Natural killer cell (primary cell): ENCODE measurements around the gene RNF121. TPM values are rescaled to one million over a fixed set of nuclear protein-coding genes. Genes with fewer than 3 reads are reported as not detected.

Experiments used
- ATAC-seq, 3 donors: fragments of 150-1000 bp in 2 of 3; fragments of 200-7000 bp in 1 of 3; cut with Tn5 transposase; 1 replicate in 1 of 3; 2 replicates in 2 of 3; pipeline ENCODE4 v1.10.0; 2021; ENCODE audit warnings: mild to moderate bottlenecking in 2 of 3, moderate library complexity in 2 of 3
- DNase-seq, 2 donors: peaks; one replicate each; pipeline versions ENCODE4 v3.0.0 to v3.0.0-alpha.2; 2013 to 2021; ENCODE audit warnings: mixed read lengths in 1 of 2
- H3K27ac ChIP-seq: one replicate; pipeline ENCODE4 v1.5.1; 2013; ENCODE audit warnings: mild to moderate bottlenecking, low read length
- H3K27me3 ChIP-seq: one replicate; pipeline ENCODE4 v1.6.1; 2013; ENCODE audit warnings: low read length; ENCODE audit not compliant: control insufficient read depth, insufficient read depth
- H3K36me3 ChIP-seq: one replicate; pipeline ENCODE4 v1.6.1; 2013; ENCODE audit warnings: low read length; ENCODE audit not compliant: control insufficient read depth, insufficient read depth
- H3K4me1 ChIP-seq: one replicate; pipeline ENCODE4 v1.6.1; 2013; ENCODE audit warnings: low read length; ENCODE audit not compliant: control insufficient read depth, insufficient read depth
- H3K4me3 ChIP-seq: one replicate; pipeline ENCODE4 v1.5.1; 2013; ENCODE audit warnings: low read length
- H3K9me3 ChIP-seq: one replicate; pipeline ENCODE4 v1.6.1; 2013; ENCODE audit warnings: low read length; ENCODE audit not compliant: control insufficient read depth, insufficient read depth
- H3K27ac Mint-ChIP-seq, 2 donors: one replicate each; pipeline ENCODE4 v1.8.0; 2022; ENCODE audit warnings: mild to moderate bottlenecking in 2 of 2, mixed read lengths in 2 of 2, moderate library complexity in 1 of 2
- H3K27me3 Mint-ChIP-seq, 2 donors: one replicate each; pipeline ENCODE4 v1.8.0; 2022; ENCODE audit warnings: low read depth in 2 of 2, mixed read lengths in 2 of 2
- H3K36me3 Mint-ChIP-seq: one replicate; pipeline ENCODE4 v1.8.0; 2022; ENCODE audit warnings: mixed read lengths
- H3K4me1 Mint-ChIP-seq, 2 donors: one replicate each; pipeline ENCODE4 v1.8.0; 2022; ENCODE audit warnings: mixed read lengths in 2 of 2
- H3K4me3 Mint-ChIP-seq: one replicate; pipeline ENCODE4 v1.8.0; 2022; ENCODE audit warnings: mild to moderate bottlenecking, moderate library complexity, mixed read lengths
- H3K9me3 Mint-ChIP-seq, 2 donors: one replicate each; pipeline ENCODE4 v1.8.0; 2022; ENCODE audit warnings: mixed read lengths in 2 of 2
- CTCF ChIP-seq: fragments of 200-600 bp; IDR thresholded peaks from one replicate; pipeline ENCODE4 v1.8.0; 2022; ENCODE audit warnings: antibody characterized with exemption
- WGBS: methylation state at CpG from one replicate; pipeline ENCODE4 v1.1.7; 2013; ENCODE audit warnings: missing lambda C conversion rate; ENCODE audit not compliant: insufficient coverage; 5-methylcytosine and 5-hydroxymethylcytosine counted together
- intact Hi-C: fragments of 100-400 bp; cut with micrococcal nuclease; formaldehyde crosslinking; loops from one replicate; pipeline ENCODE4 v1.14.2; 2022
- total RNA-seq, 4 donors: library from RNA; stranded (reverse); fragments of 120-200 nt in 1 of 4; gene quantifications; one replicate each; pipeline versions ENCODE4 v1.2.3 to v1.2.4, GENCODE V29; 2013 to 2022

Gene RNF121
- total RNA-seq, 3 donors from 2014 or later (not counting 1 experiment from before 2014, with no cell fraction given) = 22.7 to 28.2 (median 22.9) TPM

- 97% methylated on average over 5 of the region's 5 CpGs for WGBS
- Mint-ChIP-seq H3K27me3 (no peaks in the 10 kb centered on the region), H3K4me3 (no peak overlapping the region), H3K27ac (no peak overlapping the region), H3K36me3 (no peaks in the 10 kb centered on the region), H3K9me3 (no peaks in the 10 kb centered on the region), H3K4me1 (peaks cover 0 to 24% of the 10 kb centered on the region in 2 donors)
- TF ChIP-seq CTCF = no peak
- ATAC-seq (no peak), DNase-seq (no peak)
- no peak overlapping the region for H3K27ac ChIP-seq
- H3K36me3 ChIP-seq = peaks cover 6% of the 10 kb centered on the region
- no peak overlapping the region for H3K4me3 ChIP-seq
- no peaks in the 10 kb centered on the region for H3K27me3 ChIP-seq
- H3K4me1 ChIP-seq = peaks cover 24% of the 10 kb centered on the region
- intact Hi-C loops = no loop called here
- no peaks in the 10 kb centered on the region for H3K9me3 ChIP-seq
Observed at GRCh38 chr11:72045849-72046248, 117.0 kb downstream of the RNF121 start.

Other genes with a start within 250 kb of the RNF121 start
- gene DEFB108B, start 95.8 kb upstream of the RNF121 start, total RNA-seq = not detected
- gene DEFB131B, start 50.6 kb upstream of the RNF121 start, total RNA-seq = not detected
- 10 to 100 TPM in 2 of 3 donors, 1 to 10 TPM in 1; 9.6 to 16.1 (median 14.1) TPM for gene XNDC1N, start 452 bp upstream of the RNF121 start, total RNA-seq
- 10 to 100 TPM; 23.1 to 35.5 (median 27.2) TPM for gene IL18BP, start 69.9 kb downstream of the RNF121 start, total RNA-seq
- gene NUMA1, start 151.5 kb downstream of the RNF121 start, total RNA-seq = 100 to 1,000 TPM; 261 to 290 (median 262) TPM
- gene LRRC51, start 151.8 kb downstream of the RNF121 start, total RNA-seq = 1 to 10 TPM; 2.0 to 3.1 (median 2.5) TPM
- gene LAMTOR1, start 174.3 kb downstream of the RNF121 start, total RNA-seq = 10 to 100 TPM; 55.5 to 62.9 (median 56.2) TPM
- not detected for gene TOMT, start 176.9 kb downstream of the RNF121 start, total RNA-seq
- 10 to 100 TPM; 22.0 to 38.3 (median 29.7) TPM for gene ANAPC15, start 183.6 kb downstream of the RNF121 start, total RNA-seq
- 1 to 10 TPM in 1 of 3 donors, not detected in 2; 1.1 TPM for gene FOLR3, start 206.7 kb downstream of the RNF121 start, total RNA-seq